ENCODE data around the gene PBX2. TPM values are rescaled to one million over a fixed set of nuclear protein-coding genes. Genes with fewer than 3 reads are reported as not detected.

The PBX2 gene
- total and polyA plus RNA-seq, 9 donors: 31.3 to 123 (median 113) TPM

GRCh38 chr6:32179766-32180405 is 10.1 kb downstream of the PBX2 start:
- whole genome bisulfite sequencing (ENCODE audit: insufficient coverage): 77% methylated on average over 6 of the region's 10 CpGs
- Histone ChIP-seq H3K4me3 (ENCODE audit: low read length) (no peak overlapping the region), H3K4me1 (ENCODE audit: control insufficient read depth, insufficient read depth, low read length) (peaks cover 40% of the 10 kb centered on the region)

DNA sequence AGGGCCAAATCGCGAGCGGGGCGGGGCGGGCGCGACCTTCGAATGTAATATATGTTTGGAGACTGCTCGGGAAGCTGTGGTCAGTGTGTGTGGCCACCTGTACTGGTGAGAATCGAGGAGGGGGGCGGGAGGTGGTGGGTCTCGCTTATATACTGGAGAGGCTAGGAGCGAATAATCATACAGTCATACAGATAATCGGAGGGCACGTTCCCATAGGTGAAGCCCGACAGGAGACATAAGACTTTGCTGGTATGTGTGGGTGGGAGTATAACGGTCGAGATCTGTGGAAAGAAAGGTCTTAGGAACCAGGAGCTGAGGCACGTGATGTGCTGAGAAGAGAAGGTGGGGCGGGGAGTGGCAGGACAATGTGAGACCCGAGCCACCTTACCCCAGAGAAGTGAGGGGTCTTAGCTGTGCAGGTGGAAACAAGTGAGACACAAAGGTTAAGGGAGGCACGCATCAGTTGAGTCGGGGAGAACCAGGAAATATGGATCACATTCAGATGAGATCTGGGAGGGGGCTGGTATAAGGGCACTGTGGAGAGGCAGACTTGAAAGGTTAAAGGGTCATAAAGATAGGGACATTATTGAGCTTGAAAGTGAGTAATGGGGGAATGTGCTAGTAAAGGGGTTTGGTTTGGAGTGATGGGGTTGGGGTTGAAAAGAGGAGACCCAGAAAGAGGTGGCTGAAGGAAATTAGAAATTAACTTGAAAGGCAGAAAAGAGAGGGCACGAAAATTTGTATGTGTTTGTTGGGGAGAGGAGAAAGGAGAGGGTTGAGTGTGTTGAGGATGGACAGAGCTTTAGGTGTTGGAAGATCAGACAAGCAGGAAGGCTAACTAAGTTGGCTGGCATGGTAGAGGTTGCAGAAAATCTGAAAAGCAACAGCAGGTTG is 11.2 kb downstream of the PBX2 start:
- peaks cover 40% of the 10 kb centered on the region for H3K4me1 ChIP-seq (ENCODE audit: control insufficient read depth, insufficient read depth, low read length)
- peak overlapping the region; percentile 100 for H3K27ac ChIP-seq (ENCODE audit: low read length)
- peak overlapping the region; percentile 77 for H3K4me3 ChIP-seq (ENCODE audit: low read length)
- H3K36me3 ChIP-seq (ENCODE audit: control insufficient read depth, insufficient read depth, low read length): peaks cover 32% of the 10 kb centered on the region
- no peak for DNase-seq
- H3K27me3 ChIP-seq (ENCODE audit: control insufficient read depth, insufficient read depth, low read length): no peaks in the 10 kb centered on the region
- H3K9me3 ChIP-seq (replicated peaks; ENCODE audit: control insufficient read depth, low read depth, low read length): no peaks in the 10 kb centered on the region
- 5% methylated on average over 20 of the region's 24 CpGs for WGBS (ENCODE audit: insufficient coverage)

More at GRCh38 chr6:32179766-32180405, 10.1 kb downstream of the PBX2 start:
- peaks cover 38% of the 10 kb centered on the region for H3K36me3 ChIP-seq (ENCODE audit: control insufficient read depth, insufficient read depth, low read length)
- peak; percentile 27 for DNase-seq
- H3K27ac ChIP-seq (ENCODE audit: low read length): no peak overlapping the region
- H3K9me3 ChIP-seq (replicated peaks; ENCODE audit: control insufficient read depth, low read depth, low read length): no peaks in the 10 kb centered on the region
- no peaks in the 10 kb centered on the region for H3K27me3 ChIP-seq (ENCODE audit: control insufficient read depth, insufficient read depth, low read length)

DNA sequence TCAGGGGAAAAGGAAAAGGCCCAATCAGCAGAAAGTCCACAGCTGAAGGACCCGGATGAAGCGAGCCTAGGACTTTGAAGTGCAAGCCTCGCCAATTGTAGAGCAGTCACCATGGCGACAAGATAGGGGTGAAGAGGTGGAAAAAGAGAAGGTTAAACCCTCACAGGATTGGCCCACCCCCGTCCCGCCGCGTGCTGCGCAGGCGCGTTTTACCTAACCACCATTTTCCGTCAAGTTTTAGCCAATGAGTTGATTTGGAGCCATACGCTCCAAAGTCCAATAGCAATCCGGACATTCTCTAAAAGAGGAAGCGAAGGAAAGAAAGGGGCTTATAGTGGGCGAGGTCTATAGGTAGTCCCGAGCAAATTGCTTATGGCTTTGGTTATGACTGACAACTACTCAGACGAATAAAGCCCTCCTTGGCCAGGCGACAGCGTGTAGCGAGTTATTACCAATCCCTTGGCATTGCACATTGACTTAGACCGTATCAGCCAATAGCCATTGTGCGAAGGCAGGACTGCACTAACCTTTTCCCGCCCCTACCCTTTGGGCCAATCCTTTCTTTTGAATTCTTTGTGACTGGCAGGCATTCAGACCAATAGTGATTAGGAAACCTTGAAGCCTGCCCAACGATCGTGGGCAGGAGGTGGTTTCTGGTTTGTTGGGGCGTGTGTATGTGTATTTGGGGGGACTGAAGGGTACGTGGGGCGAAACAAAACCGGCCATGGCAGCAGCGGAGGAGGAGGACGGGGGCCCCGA is 12.0 kb downstream of the PBX2 start, which contains the start of gene RNF5:
TSS of gene RNF5 (plus strand) at position 618 of the 759 bp plus-strand sequence. CDS start at position 725, 107 bp downstream.
- H3K4me3 ChIP-seq (ENCODE audit: low read length): peak within 1 kb of the TSS; percentile 77
- H3K27me3 ChIP-seq (ENCODE audit: control insufficient read depth, insufficient read depth, low read length): no peaks in the 10 kb centered on the region
- DNase-seq: peak; percentile 100
- H3K9me3 ChIP-seq (replicated peaks; ENCODE audit: control insufficient read depth, low read depth, low read length): no peaks in the 10 kb centered on the region
- peak within 1 kb of the TSS; percentile 100 for H3K27ac ChIP-seq (ENCODE audit: low read length)
- H3K36me3 ChIP-seq (ENCODE audit: control insufficient read depth, insufficient read depth, low read length): peaks cover 30% of the 10 kb centered on the region
- under 1% methylated on average over 19 of the region's 33 CpGs for WGBS (ENCODE audit: insufficient coverage)
- H3K4me1 ChIP-seq (ENCODE audit: control insufficient read depth, insufficient read depth, low read length): peaks cover 41% of the 10 kb centered on the region

DNA sequence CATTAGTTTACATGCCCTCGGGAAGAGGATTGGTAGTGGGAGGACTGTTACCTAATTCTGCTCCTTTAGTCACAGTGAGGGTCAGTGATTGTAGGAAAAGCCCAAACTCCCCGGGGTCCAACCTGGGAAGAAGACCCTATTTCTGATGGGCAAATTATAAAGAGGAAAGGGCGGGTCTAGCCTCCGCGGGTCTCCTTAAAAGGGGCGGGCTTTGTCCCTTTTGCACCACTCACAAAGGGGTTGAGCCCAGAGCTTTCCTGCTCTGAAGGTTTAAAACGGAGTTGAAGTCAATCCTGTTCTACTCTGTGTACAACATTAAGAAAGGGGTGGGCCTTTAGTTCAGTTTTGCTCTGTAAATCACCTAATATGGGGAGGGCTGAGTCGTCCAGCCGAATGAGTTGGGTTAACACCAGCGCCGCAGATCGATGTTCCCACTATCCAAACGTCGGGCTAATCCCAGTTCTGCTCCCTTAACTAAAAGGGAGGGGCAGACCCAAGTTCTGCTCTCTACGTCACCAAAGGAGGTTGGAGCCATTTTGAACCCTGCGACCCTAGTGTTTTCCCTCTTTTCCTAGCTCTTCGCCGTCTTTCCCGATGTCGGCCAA is 12.7 kb downstream of the PBX2 start:
- WGBS (ENCODE audit: insufficient coverage): 0% methylated on average over 11 of the region's 20 CpGs
- Histone ChIP-seq H3K27me3 (ENCODE audit: control insufficient read depth, insufficient read depth, low read length) (no peaks in the 10 kb centered on the region), H3K36me3 (ENCODE audit: control insufficient read depth, insufficient read depth, low read length) (peaks cover 24% of the 10 kb centered on the region), H3K4me3 (ENCODE audit: low read length) (peak overlapping the region; percentile 77), H3K9me3 (replicated peaks; ENCODE audit: control insufficient read depth, low read depth, low read length) (no peaks in the 10 kb centered on the region), H3K27ac (ENCODE audit: low read length) (peak overlapping the region; percentile 100), H3K4me1 (ENCODE audit: control insufficient read depth, insufficient read depth, low read length) (peaks cover 44% of the 10 kb centered on the region)
- no peak for DNase-seq

DNA sequence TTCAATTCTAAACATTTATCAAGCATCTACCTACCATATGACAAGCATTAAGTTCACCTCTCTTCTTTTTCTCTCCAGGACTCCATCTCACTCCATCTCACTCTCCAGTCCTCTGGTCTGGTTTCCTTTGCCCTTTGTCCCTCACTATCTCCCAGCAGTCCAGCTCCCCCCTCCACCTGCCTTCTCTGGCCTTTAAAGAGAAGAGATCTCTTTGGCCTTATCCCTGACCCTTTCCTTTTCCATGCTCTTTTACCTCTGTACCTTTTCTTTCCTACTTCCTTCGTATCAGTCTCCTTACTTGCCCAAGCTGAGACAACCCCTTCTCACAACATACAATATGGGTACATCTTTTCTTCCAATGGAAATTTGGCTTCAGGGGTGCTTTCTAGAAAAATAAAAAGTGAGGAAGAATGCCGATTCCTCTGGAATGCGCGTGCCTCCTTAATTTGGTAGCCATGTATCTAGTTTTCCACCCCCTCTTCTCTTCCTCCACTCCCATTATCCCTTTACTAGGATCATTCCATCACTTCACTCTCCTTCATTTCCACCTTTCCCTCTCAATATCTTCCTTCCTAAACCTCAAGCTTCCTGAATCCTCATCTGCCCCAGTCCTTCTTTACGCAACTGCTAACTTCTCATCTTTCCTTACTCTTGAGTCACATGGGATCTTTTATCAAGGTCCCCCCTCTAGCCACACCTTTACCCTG is 13.4 kb downstream of the PBX2 start:
- H3K4me3 ChIP-seq (ENCODE audit: low read length): peak overlapping the region; percentile 92
- H3K4me1 ChIP-seq (ENCODE audit: control insufficient read depth, insufficient read depth, low read length): peaks cover 44% of the 10 kb centered on the region
- WGBS (ENCODE audit: insufficient coverage): 0% methylated on average over 4 of the region's 5 CpGs
- peaks cover 20% of the 10 kb centered on the region for H3K36me3 ChIP-seq (ENCODE audit: control insufficient read depth, insufficient read depth, low read length)
- peak; percentile 41 for DNase-seq
- no peaks in the 10 kb centered on the region for H3K27me3 ChIP-seq (ENCODE audit: control insufficient read depth, insufficient read depth, low read length)
- peak overlapping the region; percentile 100 for H3K27ac ChIP-seq (ENCODE audit: low read length)
- no peaks in the 10 kb centered on the region for H3K9me3 ChIP-seq (replicated peaks; ENCODE audit: control insufficient read depth, low read depth, low read length)

DNA sequence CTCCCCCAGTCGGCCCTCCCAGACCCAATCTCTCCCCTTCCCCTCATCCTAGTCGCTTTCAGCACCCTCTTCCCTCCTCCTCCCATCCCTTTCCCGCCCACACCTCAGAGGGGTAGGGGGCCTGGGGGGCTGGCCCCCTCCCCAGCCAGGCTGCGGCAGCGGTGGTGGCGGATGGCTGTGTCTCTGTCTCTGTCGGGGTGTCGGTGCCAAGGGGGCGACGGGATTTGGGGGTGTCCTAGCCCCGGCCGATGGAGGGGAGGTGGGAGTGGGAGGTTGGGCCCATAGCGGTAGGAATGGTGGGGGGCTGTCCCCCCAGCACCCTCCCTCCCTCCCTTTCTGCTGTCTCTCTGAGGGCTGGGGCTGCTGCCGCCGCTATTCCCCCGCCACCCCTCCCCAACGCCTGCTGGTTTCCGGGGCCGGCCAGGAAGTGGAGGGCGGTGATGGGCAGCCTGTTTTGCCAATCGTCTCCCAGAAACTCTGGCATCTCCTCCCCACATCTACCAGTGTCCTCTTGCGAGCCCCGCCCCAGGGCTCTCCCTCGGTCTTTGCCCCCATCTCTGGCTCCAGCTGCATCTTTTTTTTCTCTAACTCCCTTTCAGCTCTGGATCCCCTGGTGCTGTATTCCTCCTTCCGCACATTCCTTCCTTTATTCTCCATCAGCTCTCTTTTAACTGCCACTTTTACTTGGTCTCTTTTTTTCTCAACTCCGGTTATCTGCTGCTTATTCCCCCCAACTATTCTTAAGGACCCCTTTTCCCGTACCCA is 14.1 kb downstream of the PBX2 start, which contains the start of gene AGPAT1:
TSS of gene AGPAT1 (minus strand) at position 374 of the 765 bp plus-strand sequence. CDS start 4,588 bp downstream, outside the sequence.
- Histone ChIP-seq H3K4me1 (ENCODE audit: control insufficient read depth, insufficient read depth, low read length) (peaks cover 44% of the 10 kb centered on the region), H3K4me3 (ENCODE audit: low read length) (peak within 1 kb of the TSS; percentile 92), H3K27me3 (ENCODE audit: control insufficient read depth, insufficient read depth, low read length) (no peaks in the 10 kb centered on the region), H3K9me3 (replicated peaks; ENCODE audit: control insufficient read depth, low read depth, low read length) (no peaks in the 10 kb centered on the region), H3K36me3 (ENCODE audit: control insufficient read depth, insufficient read depth, low read length) (peaks cover 20% of the 10 kb centered on the region), H3K27ac (ENCODE audit: low read length) (peak within 1 kb of the TSS; percentile 100)
- DNase-seq: peak; percentile 99
- 1% methylated on average over 10 of the region's 27 CpGs for WGBS (ENCODE audit: insufficient coverage)

- peak overlapping the region; percentile 76 for H3K27ac ChIP-seq (ENCODE audit: low read length)
- H3K36me3 ChIP-seq (ENCODE audit: control insufficient read depth, insufficient read depth, low read length): peaks cover 22% of the 10 kb centered on the region
- peak; percentile 36 for DNase-seq
- H3K4me1 ChIP-seq (ENCODE audit: control insufficient read depth, insufficient read depth, low read length): peaks cover 44% of the 10 kb centered on the region
- H3K9me3 ChIP-seq (replicated peaks; ENCODE audit: control insufficient read depth, low read depth, low read length): no peaks in the 10 kb centered on the region
- 17% methylated on average over 2 of the region's 2 CpGs for WGBS (ENCODE audit: insufficient coverage)
- peak overlapping the region; percentile 92 for H3K4me3 ChIP-seq (ENCODE audit: low read length)
- H3K27me3 ChIP-seq (ENCODE audit: control insufficient read depth, insufficient read depth, low read length): no peaks in the 10 kb centered on the region
Measured at GRCh38 chr6:32175322-32175710, 14.7 kb downstream of the PBX2 start.

DNA sequence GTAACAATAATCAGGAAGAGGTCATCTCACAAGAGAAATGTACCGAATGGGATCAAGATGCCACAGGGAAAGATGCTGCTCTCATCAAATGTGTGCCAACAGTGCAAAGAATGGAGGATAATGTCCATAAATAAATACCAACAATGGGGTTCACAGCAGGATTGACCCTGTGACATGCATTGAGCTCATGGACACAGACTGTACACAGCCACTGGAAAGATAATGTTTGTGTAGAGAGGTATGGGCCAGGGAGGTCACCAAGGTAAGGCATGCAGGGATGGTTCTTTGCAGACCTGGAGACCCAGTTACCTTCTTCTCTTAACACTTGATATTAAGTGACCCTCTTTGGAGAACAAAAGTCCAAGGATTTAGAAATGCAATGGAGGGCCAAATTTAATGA is 15.6 kb downstream of the PBX2 start:
- Histone ChIP-seq H3K27ac (ENCODE audit: low read length) (no peak overlapping the region), H3K27me3 (ENCODE audit: control insufficient read depth, insufficient read depth, low read length) (no peaks in the 10 kb centered on the region), H3K36me3 (ENCODE audit: control insufficient read depth, insufficient read depth, low read length) (peaks cover 26% of the 10 kb centered on the region), H3K4me3 (ENCODE audit: low read length) (no peak overlapping the region), H3K9me3 (replicated peaks; ENCODE audit: control insufficient read depth, low read depth, low read length) (no peaks in the 10 kb centered on the region), H3K4me1 (ENCODE audit: control insufficient read depth, insufficient read depth, low read length) (peaks cover 36% of the 10 kb centered on the region)
- peak; percentile 4 for DNase-seq
- 100% methylated on average over 1 of the region's 1 CpG for WGBS (ENCODE audit: insufficient coverage)

All from muscle of leg (tissue), 11 donors.